Keratinocyte (primary cell): ENCODE results near the gene MED25. TPM values are rescaled to one million over a fixed set of nuclear protein-coding genes. Genes with fewer than 3 reads are reported as not detected.
A peak's percentile ranks its signal among the peaks of the same experiment; 100 is the strongest.

Experiments used
- DNase-seq: peaks from one replicate; pipeline ENCODE4 v3.0.0-alpha.2; 2011; ENCODE audit warnings: low read depth, missing footprints, low spot score
- FAIRE-seq: peaks from 2 replicates; lab custom pipeline; 2011; peaks lifted over from hg19 to GRCh38; lab: Jason Lieb, UNC
- H2AFZ ChIP-seq: 2 replicates; pipeline ENCODE4 v1.6.0; 2012; ENCODE audit warnings: low read length, control low read depth, inconsistent platforms; ENCODE audit not compliant: control insufficient read depth
- H3K27ac ChIP-seq: 2 replicates; pipeline ENCODE4 v1.5.1; 2011; ENCODE audit warnings: low read length; ENCODE audit not compliant: control insufficient read depth, insufficient read depth
- H3K27me3 ChIP-seq: 3 replicates; pipeline ENCODE4 v1.6.0; 2011; ENCODE audit warnings: low read length; ENCODE audit not compliant: control insufficient read depth, insufficient read depth; ENCODE audit errors: extremely low read depth
- H3K36me3 ChIP-seq, 2 experiments: 2 replicates in 1 of 2; 3 replicates in 1 of 2; pipeline ENCODE4 v1.5.1; 2011; ENCODE audit warnings: low read length in 2 of 2, mild to moderate bottlenecking in 1 of 2; ENCODE audit not compliant: control insufficient read depth in 2 of 2, insufficient read depth in 2 of 2; ENCODE audit errors: extremely low read depth in 1 of 2
- H3K4me1 ChIP-seq: 3 replicates; pipeline ENCODE4 v1.5.1; 2011; ENCODE audit warnings: low read length; ENCODE audit not compliant: control insufficient read depth, insufficient read depth; ENCODE audit errors: extremely low read depth
- H3K4me2 ChIP-seq: 3 replicates; pipeline ENCODE4 v1.6.0; 2011; ENCODE audit warnings: low read depth, low read length; ENCODE audit not compliant: control insufficient read depth, insufficient read depth; ENCODE audit errors: extremely low read depth
- H3K4me3 ChIP-seq, 3 experiments: fragments of 200-600 bp in 1 of 3; sonication (generic) in 1 of 3; 2 replicates in 2 of 3; 3 replicates in 1 of 3; pipeline ENCODE4 v1.5.1; 2011 to 2016; ENCODE audit warnings: low read length in 3 of 3, mild to moderate bottlenecking in 3 of 3, control low read depth in 2 of 3, inconsistent platforms in 1 of 3, low read depth in 1 of 3, mixed read lengths in 1 of 3, mixed run types in 1 of 3, moderate library complexity in 1 of 3; ENCODE audit not compliant: control insufficient read depth in 2 of 3, insufficient read depth in 2 of 3; ENCODE audit errors: extremely low read depth in 1 of 3
- H3K79me2 ChIP-seq: 2 replicates; pipeline ENCODE4 v1.6.0; 2012; ENCODE audit warnings: low read length; ENCODE audit not compliant: control insufficient read depth, insufficient read depth
- H3K9ac ChIP-seq: 3 replicates; pipeline ENCODE4 v1.6.0; 2011; ENCODE audit warnings: low read length; ENCODE audit not compliant: control insufficient read depth, insufficient read depth; ENCODE audit errors: extremely low read depth
- H3K9me1 ChIP-seq: 3 replicates; pipeline ENCODE4 v1.6.0; 2011; ENCODE audit warnings: low read length; ENCODE audit not compliant: control insufficient read depth, insufficient read depth; ENCODE audit errors: extremely low read depth
- H3K9me3 ChIP-seq: 2 replicates; pipeline ENCODE4 v1.5.1; 2012; ENCODE audit warnings: low read depth, low read length; ENCODE audit not compliant: control insufficient read depth
- H4K20me1 ChIP-seq: 3 replicates; pipeline ENCODE4 v1.6.0; 2011; ENCODE audit warnings: low read length; ENCODE audit not compliant: control insufficient read depth, insufficient read depth; ENCODE audit errors: extremely low read depth
- CTCF ChIP-seq, 3 experiments: IDR thresholded peaks in 1 of 3; conservative IDR thresholded peaks in 1 of 3; optimal IDR thresholded peaks in 1 of 3; 2 replicates in 2 of 3; 3 replicates in 1 of 3; pipeline versions ENCODE3 to v1.5.1; 2011; ENCODE audit warnings: low read length in 3 of 3, mild to moderate bottlenecking in 3 of 3, moderate library complexity in 2 of 3, control low read depth in 1 of 3, inconsistent platforms in 1 of 3; ENCODE audit not compliant: insufficient read depth in 2 of 3; ENCODE audit errors: extremely low read depth in 1 of 3
- EZH2 ChIP-seq: IDR thresholded peaks from one replicate; pipeline ENCODE4 v1.6.1; 2012; ENCODE audit warnings: inconsistent platforms, mild to moderate bottlenecking, low read length, moderate library complexity
- dilution Hi-C: fragments of 300-500 bp; cut with MboI; formaldehyde crosslinking; loops from one replicate; pipeline ENCODE4 v1.7.0; 2020; ENCODE audit warnings: low sequenced_read_pairs; ENCODE audit not compliant: extremely low pct_ligation_motif_present
- polyA plus RNA-seq, 5 experiments: library from polyadenylated mRNA; depleted of rRNA in 3 of 5; stranded (reverse) in 3 of 5; stranded (forward) in 1 of 5; unstranded in 1 of 5; fragments of >200 nt; gene quantifications; 1 replicate in 1 of 5; 2 replicates in 3 of 5; 3 replicates in 1 of 5; pipeline versions ENCODE4 v1.2.1 to v1.2.3, GENCODE V29; 2011 to 2012; ENCODE audit warnings: missing spikeins in 2 of 5, low read depth in 1 of 5, low replicate concordance in 1 of 5

MED25 gene
- polyA plus RNA-seq, 1 donor (not counting 4 experiments of a cell fraction or from before 2014, with no cell fraction given) = 12.5 TPM

- no peak overlapping the region for H3K9ac ChIP-seq
Observed at GRCh38 chr19:49873834-49874233, 55.7 kb downstream of the MED25 start.

GRCh38 chr19:49874503-49875157 is 56.5 kb downstream of the MED25 start:
- no peaks in the 10 kb centered on the region for H3K9me1 ChIP-seq
- H3K9ac ChIP-seq = peak overlapping the region; percentile 99
- H4K20me1 ChIP-seq = no peaks in the 10 kb centered on the region
- FAIRE-seq (peak; percentile 32), DNase-seq (peak; percentile 74)
- dilution Hi-C loops = no loop called here
- peaks cover 18 to 24% of the 10 kb centered on the region in 2 experiments for H3K36me3 ChIP-seq
- H3K9me3 ChIP-seq = no peaks in the 10 kb centered on the region
- peak overlapping the region; percentile 100 for H3K27ac ChIP-seq
- TF ChIP-seq EZH2 = no peak
- TF ChIP-seq CTCF (optimal IDR thresholded peaks at IDR 0.05 in 1 of 3, IDR thresholded peaks at IDR 0.05 in 1 of 3, conservative IDR thresholded peaks at IDR 0.05 in 1 of 3; ENCODE audit: extremely low read depth in 1 of 3, insufficient read depth in 2 of 3, low read length in 3 of 3) = no peak
- peaks cover 30% of the 10 kb centered on the region for H3K4me1 ChIP-seq
- H3K79me2 ChIP-seq = peaks cover 36% of the 10 kb centered on the region
- H3K4me2 ChIP-seq = peak overlapping the region; percentile 90
- H2AFZ ChIP-seq = no peak overlapping the region
- peak overlapping the region in 2 of 3 experiments; percentile 50 to 92 for H3K4me3 ChIP-seq
- H3K27me3 ChIP-seq = no peaks in the 10 kb centered on the region

More at GRCh38 chr19:49873834-49874233, 55.7 kb downstream of the MED25 start:
- dilution Hi-C loops = no loop called here
- Histone ChIP-seq H3K9me3 (no peaks in the 10 kb centered on the region), H3K27me3 (no peaks in the 10 kb centered on the region), H4K20me1 (no peaks in the 10 kb centered on the region), H3K36me3 (peaks cover 15 to 24% of the 10 kb centered on the region in 2 experiments), H3K4me2 (no peak overlapping the region), H2AFZ (no peak overlapping the region), H3K79me2 (peaks cover 31% of the 10 kb centered on the region), H3K4me1 (peaks cover 29% of the 10 kb centered on the region), H3K27ac (no peak overlapping the region), H3K9me1 (no peaks in the 10 kb centered on the region), H3K4me3 (no peak overlapping the region)
- TF ChIP-seq EZH2 (no peak), CTCF (optimal IDR thresholded peaks at IDR 0.05 in 1 of 3, IDR thresholded peaks at IDR 0.05 in 1 of 3, conservative IDR thresholded peaks at IDR 0.05 in 1 of 3; ENCODE audit: extremely low read depth in 1 of 3, insufficient read depth in 2 of 3, low read length in 3 of 3) (no peak)
- FAIRE-seq (no peak), DNase-seq (no peak)
